Measurements from ENCODE around the gene CIB4.

DNA sequence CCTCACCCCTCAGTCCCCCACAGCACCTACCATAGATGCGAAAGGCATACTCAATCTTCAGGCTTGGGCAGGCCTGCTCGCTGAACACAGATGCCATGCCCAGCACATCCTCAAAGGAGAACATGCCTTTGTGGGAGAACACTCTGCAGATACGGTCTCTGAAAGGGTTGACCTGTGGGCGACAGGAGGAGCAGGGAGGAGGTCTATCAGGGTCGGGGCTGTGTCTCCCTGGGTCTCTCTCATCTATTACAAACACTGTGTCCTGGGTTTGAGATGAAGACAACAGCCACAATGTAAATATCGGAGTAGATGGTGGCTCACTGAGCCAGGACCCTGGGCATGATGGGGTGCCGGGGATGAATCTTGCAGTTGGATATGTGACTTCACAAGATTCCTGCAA lies 46.0 kb downstream of the CIB4 start:
- TF ChIP-seq CTCF (IDR thresholded peaks at IDR 0.05), result no peak
- no peak for TF ChIP-seq EP300 (IDR thresholded peaks at IDR 0.05; ENCODE audit: low read depth)
- no peak for TF ChIP-seq POLR2AphosphoS5 (IDR thresholded peaks at IDR 0.05)

All from transverse colon (tissue), 4 donors.